Suppressor macrophage treated with lipopolysaccharide for 1 hour (primary cell): ENCODE data around the gene KRTAP1-4.
"Not testable (repeated sequence)": the region's sequence is repeated elsewhere in the genome, so short reads cannot be mapped to it uniquely, and the experiment has no call there.

Experiments
- DNase-seq, 3 donors: peaks; one replicate each; pipeline ENCODE4 v3.0.0-alpha.2; 2020 to 2022

Gene KRTAP1-4, protein sequence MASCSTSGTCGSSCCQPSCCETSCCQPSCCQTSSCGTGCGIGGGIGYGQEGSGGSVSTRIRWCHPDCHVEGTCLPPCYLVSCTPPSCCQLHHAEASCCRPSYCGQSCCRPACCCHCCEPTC

DNA sequence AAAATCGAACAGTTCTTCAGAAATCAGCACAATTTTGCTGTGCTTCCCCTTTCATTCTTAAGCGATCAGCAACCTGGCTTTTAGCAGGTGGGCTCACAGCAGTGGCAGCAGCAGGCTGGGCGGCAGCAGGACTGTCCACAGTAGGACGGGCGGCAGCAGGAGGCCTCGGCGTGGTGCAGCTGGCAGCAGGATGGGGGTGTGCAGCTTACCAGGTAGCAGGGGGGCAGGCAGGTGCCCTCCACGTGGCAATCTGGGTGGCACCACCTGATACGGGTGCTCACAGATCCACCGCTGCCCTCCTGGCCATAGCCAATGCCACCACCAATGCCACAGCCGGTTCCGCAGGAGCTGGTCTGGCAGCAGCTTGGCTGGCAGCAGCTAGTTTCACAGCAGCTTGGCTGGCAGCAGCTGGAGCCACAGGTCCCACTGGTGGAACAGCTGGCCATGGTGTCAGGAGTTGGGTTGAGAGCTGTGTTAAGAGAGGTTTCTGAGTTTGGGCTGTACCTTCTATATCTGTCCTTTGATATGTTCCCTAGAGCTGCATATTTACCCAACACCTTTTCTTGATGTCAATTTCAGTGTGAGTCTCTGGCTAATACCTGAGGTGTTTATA, at the start of gene KRTAP1-4:
TSS of gene KRTAP1-4 (minus strand) at position 563 of the 613 bp plus-strand sequence. CDS start at position 446, 117 bp downstream.
- no peak for DNase-seq

DNA sequence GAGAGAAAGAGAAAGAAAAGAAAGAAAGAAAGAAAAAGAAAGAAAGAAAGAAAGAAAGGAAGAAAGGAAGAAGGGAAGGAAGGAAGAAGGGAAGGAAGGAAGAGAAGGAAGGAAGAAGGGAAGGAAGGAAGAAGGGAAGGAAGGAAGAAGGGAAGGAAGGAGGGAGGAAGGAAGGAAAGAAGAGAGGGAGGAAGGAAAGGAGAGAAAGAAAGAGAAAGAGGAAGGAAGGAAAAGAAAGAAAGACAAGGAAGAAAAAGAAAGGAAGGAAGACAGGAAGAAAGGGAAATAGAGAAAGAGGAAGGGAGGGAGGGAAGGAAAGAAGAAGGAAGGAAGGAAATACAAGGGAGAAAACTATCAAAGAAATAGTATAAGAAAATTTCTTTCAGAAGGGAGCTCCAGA, 46.8 kb upstream of the KRTAP1-4 start:
- no peak for DNase-seq

DNA sequence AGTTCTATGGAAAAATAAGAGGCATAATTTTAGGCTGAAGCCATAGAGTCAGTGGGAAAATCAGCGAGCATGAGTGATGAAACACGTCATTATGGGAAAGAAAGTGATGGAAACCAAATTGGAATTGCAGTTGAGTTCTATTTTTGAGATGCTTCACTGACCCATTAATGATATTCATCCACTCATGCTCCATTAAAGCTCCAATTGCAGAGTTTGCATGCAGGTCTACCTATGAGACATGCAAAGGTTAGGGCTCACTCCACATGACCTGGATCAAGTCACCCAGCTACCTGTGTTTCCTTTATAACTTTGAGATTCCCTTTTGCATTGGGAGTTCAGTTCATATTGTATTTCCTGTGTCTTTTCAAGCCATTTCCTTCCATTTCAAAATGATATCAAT, 43.7 kb upstream of the KRTAP1-4 start:
- no peak for DNase-seq

DNA sequence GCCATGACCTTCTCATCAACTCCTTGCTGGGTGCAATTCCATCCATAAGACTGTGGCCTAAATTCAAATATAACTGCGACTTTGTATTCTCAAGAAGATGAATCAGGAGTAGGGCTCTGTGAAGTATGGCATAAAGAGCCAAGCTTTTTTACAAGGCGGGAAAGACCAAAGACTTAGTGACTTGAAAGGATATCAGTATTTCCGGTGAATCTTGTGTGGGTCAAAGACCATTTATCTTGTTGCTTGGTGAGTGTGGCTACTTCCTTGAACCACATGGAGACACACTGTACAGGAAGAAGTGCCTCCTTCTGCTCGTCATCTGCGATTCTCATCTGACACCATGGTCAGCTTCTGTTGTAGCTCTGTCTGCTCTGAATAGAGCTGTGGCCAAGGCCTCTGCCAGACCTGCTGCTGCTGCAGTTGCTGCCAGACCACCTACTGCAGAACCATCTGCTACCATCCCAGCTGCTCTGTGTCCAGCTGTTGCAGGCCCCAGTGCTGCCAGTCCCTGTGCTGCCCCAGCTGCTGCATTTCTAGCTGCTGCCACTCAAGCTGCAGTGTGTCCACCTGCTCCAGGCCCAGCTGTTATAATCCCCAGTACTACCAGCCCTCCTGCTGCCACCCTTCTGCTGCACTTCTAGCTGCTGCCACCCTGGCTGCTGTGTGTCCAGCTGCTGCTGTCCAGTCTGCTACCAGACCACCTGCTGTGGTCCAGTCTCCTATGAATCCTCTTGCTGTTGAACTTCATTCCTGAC, 41.8 kb upstream of the KRTAP1-4 start:
- DNase-seq = no peak

DNA sequence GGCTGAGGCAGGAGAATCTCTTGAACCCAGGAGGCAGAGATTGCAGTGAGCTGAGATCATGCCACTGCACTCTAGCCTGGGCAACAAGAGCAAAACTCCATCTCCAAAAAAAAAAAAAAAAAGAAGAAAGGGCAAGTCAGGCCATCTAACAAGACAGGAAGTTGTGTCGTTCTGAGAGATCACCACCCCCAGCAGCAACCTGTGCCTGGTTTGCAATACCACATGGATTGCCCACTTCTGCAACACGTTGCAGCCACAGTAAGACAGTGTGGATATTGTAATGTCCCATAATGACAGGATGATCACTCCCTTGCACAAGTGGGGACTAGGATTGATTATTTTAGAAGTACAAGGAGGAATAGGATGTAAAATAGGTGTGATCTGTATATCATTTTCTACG, 39.0 kb upstream of the KRTAP1-4 start:
- no peak for DNase-seq

DNA sequence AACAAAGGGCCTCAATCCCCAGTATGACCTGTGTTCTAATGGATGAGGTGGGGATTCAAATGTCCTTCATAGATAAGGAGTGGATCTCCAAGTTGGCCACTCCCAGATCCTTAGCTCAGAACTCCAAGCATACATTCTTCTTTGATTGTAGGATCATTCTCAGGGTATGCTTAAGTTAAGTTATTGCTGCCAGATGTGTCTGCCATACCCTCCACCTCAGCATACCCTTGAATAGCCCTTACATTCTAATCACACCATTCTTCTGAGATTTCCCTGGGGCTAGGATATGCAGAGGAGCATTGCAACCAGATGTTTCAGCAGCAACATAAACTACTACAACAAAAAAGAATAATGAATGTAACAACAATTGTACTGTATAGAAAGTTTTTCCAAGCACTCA, 37.3 kb upstream of the KRTAP1-4 start:
- DNase-seq = no peak

DNA sequence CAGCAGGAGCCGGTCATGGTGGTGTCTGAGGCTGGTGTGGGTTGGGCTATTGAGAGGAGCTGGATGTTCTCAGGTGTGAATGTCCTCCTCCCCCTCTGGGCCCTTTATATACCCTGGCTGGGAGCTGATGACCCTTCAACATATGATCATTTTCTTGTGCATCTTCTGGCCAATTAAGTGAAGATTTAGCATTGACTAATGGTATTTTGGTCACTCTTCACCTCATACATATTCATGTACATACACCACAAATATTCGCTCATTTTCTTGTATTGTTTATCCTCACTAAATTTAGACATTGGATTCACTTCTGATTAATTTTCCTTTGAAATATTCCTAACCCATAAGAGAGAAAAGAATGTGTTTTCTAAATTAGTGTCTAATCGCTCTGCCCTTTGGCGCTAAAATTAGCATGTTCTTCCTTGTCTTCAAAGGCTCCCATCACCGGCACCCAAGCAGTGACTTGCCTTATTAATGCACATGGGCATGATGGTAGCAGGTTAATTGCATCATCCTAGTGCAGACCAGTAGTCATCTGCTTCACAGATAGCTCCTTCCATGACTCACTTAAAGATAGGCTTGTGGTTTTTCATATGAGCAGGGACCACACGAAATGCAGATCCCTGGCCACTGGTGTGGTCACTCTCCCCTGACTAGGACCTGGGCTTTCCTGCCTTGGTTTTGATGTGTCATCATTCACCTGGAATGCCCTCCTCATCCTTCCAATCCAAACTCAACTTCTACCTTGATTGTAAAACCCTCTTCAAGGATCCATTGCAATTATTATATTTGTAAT, 36.0 kb upstream of the KRTAP1-4 start, which contains the start of gene KRTAP2-4:
TSS of gene KRTAP2-4 (minus strand) at position 51 of the 796 bp plus-strand sequence. CDS start at position 17, 34 bp downstream.
- peak; percentile 20 to 28 (median 21) for DNase-seq

DNA sequence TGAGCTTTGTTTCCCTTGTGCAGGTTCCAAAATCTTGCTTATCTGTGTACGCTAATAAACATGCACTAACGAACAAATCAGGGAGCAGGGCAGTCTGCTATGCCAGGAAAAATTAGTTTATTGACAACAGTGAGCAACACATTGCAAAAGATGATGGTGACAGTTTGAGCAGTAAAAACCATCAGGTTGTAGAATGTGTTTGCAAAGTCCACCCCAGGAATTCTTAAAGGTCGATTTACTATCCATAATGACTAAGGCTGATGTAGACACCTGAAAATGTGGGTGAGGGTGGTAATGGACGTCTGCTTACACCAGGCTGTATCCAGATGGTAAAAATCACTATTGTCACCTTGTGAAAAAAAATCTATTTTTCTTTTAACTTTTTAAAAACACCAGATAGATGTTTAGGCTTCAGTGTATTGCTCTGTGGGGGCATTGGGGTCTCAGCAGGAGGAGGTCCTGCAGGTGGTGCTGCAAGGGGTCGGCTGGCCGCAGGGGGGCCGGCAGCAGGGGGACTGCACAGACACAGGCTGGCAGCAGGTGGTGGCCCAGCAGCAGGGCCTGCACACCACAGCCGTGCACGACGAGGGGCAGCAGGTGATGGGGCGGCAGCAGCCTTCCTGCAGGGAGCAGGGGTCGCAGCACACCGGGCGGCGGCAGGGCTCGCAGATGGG, 35.2 kb upstream of the KRTAP1-4 start:
- DNase-seq = not testable (repeated sequence)

DNA sequence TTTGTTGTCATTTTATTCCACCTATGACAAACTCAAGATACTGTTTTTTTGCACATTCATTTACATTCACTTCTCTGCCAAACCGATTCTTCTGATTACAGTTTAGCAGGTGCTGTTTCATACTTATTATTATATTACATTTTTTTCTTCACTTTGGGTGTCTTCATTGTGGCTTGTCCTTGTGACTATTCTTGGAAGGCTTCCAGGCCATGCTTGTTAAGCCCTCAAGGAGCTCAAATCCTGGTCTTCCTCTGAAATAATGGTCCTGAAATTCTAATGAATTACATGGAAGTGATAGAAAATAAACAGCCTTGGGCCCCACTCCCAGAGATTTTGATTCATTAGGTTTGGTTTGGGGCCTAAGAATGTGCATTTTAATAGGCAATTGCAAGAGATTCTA, 34.3 kb upstream of the KRTAP1-4 start:
- no peak for DNase-seq

DNA sequence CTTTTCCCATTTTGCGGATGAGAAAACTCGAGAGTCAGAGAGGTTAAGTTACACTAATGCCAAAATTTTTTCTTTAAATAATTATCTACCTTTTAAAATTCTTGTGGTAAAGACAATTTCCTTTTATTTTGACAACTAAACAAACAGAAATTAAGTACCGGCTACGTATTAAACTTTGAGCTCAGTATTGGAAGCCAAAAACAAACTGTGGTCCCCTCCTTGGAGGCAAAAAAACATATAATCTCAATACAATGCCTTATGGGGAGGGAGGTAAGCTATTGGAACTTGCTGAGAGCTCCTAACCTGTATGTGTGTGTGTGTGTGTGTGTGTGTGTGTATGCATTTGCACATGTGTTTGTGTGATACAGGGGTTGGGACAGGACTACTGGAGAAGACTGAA, 33.5 kb upstream of the KRTAP1-4 start:
- no peak for DNase-seq

DNA sequence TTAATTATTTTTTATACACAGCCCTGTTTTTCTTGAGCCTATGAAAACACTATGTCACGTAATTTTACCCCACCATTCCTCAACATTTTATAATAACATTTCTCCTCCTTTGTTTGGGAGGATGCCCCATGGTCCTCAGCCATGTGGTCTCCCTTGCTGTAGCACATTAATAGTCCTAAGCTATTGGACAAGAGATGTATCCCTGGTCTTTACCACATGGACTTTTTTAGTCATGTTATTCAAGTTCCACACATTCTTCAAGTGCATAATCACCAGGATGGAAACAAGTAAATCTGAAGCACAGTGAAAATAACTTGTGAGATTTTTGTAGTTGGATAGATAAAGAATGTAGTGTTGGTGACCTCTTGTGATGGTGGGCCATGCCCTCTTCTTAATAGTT, 32.0 kb upstream of the KRTAP1-4 start:
- DNase-seq = no peak

DNA sequence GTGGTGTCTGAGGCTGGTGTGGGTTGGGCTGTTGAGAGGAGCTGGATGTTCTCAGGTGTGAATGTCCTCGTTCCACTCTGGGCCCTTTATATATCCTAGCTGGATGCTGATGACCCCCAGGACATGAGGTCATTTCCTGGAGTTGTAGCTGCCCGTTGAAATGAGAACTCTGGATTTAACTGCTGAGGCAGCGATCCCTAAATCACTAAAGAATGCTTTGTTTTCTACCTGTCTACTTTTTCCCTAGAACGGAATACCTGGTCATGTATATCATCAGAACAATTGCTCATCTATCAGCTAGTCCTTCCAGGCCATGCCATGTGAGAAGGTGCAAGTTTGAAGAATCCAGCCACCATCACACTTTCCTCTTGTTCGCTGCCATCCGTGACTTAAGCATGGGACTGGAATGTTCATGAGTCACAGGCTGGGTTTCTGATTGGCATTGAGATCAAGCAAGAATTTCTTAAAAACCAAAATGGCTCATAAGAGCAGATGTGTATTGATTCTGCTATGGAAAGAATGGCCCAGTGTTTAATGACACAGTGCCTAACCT, 30.1 kb upstream of the KRTAP1-4 start, which contains the start of gene KRTAP2-3:
TSS of gene KRTAP2-3 (minus strand) at position 63 of the 553 bp plus-strand sequence. CDS start 64 bp downstream, outside the sequence.
- DNase-seq = no peak

DNA sequence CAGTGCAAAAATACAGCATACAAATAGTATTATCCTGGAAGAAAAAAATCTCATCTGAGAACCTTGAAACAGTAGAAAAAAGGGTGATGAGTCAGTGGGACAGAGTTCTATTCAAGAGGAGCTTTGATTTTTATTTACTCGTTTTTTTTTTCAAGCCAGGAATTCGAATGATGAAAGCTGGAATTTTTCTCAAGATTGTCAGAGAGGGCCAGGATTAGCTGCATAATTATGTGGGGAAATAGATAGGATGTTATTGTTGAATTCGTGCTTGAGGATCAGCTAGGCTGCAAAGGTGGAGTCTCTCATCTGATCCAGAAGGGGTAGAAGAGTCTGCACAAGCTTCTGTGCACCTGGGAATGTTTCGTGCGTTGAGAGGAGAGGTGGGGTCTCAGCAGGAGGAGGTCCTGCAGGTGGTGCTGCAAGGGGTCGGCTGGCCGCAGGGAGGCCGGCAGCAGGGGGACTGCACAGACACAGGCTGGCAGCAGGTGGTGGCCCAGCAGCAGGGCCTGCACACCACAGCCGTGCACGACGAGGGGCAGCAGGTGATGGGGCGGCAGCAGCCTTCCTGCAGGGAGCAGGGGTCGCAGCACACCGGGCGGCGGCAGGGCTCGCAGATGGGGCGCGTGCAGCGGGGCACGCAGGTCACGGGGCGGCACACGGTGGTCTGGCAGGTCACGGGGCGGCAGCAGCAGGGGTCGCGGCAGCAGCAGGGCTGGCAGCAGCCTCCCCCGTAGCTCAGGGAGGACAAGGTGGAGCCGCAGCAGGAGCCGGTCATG, 29.5 kb upstream of the KRTAP1-4 start:
- not testable (repeated sequence) for DNase-seq

DNA sequence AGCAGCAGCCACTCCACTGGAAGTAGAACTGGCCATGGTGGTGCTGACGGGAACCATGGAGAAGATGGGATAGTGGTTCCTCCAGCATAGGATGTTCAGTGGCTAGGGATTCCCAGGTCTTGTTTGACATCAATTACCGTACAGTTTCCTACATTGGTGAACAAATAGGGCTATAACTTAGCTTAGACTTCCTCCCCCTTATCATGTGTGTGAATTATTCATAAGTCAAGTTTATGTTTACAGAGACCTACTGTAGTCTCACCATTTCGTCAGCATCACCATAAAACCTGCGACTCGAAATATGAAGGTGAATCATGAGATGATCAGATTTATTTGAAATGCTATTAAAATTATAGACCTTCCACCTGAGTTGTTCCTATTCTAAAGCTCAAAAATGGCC, 28.7 kb upstream of the KRTAP1-4 start:
- no peak for DNase-seq

DNA sequence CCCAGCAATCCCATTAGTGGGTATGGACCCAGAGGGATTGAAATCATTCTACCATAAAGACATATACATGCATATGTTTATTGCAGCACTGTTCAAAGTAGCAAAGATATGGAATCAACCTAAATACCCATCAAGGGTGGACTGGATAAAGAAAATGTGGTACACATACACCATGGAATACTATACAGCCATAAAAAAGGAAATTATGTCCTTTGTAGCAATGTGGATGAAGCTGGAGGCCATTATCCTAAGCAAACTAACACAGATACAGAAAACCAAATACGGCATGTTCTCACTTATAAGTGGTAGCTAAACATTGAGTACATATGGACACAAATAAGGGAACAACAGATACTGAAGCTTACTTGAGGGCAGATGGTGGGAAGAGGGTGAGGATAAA, 27.6 kb upstream of the KRTAP1-4 start:
- DNase-seq = no peak

DNA sequence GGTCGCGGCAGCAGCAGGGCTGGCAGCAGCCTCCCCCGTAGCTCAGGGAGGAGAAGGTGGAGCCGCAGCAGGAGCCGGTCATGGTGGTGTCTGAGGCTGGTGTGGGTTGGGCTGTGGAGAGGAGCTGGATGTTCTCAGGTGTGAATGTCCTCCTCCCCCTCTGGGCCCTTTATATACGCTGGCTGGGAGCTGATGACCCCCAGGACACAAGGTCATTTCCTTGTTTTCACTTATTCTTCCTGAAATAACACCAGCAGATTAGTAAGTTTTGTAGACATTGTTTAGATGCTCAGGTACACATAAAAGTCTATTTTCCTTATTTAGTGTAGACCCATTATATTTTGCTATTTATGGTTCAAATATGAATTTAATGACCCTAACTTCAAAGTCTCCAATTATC, 25.1 kb upstream of the KRTAP1-4 start, which contains the start of gene KRTAP2-2:
TSS of gene KRTAP2-2 (minus strand) at position 101 of the 400 bp plus-strand sequence. CDS start at position 82, 19 bp downstream.
- not testable (repeated sequence) for DNase-seq

DNA sequence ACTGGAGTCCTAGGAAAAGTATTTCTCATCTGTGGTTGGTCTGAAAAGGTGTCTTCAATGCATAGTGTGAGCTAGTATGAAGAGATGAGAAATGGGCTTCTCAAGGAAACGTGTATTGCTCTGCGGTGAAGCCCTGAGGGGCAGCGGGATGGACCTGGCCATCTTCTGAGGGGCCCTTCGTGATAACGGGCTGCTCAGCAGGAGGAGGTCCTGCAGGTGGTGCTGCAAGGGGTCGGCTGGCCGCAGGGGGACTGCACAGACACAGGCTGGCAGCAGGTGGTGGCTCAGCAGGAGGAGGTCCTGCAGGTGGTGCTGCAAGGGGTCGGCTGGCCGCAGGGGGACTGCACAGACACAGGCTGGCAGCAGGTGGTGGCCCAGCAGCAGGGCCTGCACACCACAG, 24.6 kb upstream of the KRTAP1-4 start:
- DNase-seq = not testable (repeated sequence)

DNA sequence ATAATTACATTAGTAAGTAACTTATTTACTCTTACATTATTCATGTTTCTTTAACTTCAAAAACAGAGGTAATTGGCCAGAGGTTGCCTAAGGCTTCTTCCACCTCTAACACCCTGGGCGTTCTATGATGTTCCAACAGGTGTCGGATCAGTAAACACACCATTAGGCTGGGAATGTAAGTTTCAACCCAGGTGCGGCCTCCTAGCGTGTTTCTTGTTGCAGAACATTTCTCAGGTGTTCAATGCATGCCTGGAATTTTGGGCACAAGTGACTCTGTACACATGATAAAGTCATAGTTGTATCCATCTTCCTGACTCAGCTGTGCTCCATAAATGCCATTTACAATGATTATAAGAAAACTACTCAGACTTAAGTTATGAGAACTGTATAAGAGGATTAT, 24.0 kb upstream of the KRTAP1-4 start:
- DNase-seq = no peak

DNA sequence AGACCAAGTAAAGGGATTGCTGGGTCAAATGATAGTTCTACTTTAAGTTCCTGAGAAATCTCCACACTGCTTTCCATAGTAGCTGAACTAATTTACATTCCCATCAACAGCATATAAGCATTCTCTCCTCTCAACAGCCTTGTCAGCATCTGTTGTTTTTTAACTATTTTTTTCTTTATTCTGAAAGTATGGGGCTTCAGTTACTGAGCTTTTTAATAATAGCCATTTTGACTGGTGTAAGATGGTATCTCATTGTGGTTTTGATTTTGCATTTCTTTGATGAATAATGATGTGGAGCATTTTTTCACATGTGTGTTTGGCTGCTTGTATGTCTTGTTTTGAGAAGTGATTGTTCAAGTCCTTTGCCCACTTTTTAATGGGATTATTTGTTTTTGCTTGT, 22.6 kb upstream of the KRTAP1-4 start:
- no peak for DNase-seq

DNA sequence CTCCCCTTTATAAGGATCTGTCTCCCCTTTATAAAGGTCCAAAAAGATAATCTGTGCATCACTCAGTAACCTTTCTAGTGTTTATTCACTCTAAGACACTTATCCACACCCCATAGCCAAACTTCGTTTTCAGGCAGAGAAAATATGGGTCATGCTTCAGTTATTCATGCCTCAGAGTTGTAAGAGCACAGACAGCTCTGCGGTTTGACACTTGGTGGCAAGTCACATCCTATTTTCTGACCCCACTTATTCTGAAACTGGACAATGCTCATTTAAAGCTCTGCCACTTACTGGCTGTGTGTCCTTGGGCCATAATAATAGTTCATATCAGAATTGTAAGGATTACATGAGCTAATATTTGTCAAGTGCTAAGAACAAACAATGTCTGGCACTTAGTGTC, 19.1 kb upstream of the KRTAP1-4 start:
- no peak for DNase-seq

DNA sequence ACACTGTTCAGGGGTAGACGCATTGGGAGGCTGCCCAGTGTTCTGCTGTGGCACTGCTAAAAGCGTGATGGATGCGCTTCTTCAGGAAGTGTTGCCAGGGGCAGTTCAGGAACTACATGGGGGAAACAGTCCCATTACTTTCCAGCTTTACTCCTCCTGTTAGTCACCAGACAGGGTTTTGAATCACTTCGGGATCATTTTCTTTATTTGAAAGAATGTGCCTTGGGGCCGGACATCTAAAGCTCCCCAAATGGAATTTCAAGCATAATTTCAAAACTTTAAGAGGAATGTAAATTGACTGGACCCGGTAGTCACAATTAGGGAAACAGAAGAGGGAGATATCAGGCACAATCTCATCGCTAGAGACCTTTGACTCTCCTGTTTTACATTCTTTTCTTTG, 18.4 kb upstream of the KRTAP1-4 start:
- no peak for DNase-seq
